Skeletal muscle tissue (tissue), 4 donors: ENCODE measurements around the gene MAPK14. TPM values are rescaled to one million over a fixed set of nuclear protein-coding genes. Genes with fewer than 3 reads are reported as not detected.
"Not testable (repeated sequence)": the region's sequence is repeated elsewhere in the genome, so short reads cannot be mapped to it uniquely, and the experiment has no call there.

Source experiments
- H3K27ac ChIP-seq: one replicate; pipeline ENCODE4 v1.7.0; 2013; ENCODE audit warnings: mild to moderate bottlenecking, low read depth, low read length, inconsistent platforms
- H3K27me3 ChIP-seq, 3 donors: one replicate each; pipeline ENCODE4 v1.7.0; 2013; ENCODE audit warnings: low read length in 3 of 3; ENCODE audit not compliant: control insufficient read depth in 3 of 3, insufficient read depth in 3 of 3
- H3K36me3 ChIP-seq, 3 donors: one replicate each; pipeline ENCODE4 v1.7.0; 2013; ENCODE audit warnings: low read length in 3 of 3; ENCODE audit not compliant: control insufficient read depth in 3 of 3, insufficient read depth in 3 of 3
- H3K4me1 ChIP-seq, 3 donors: one replicate each; pipeline ENCODE4 v1.7.0; 2013; ENCODE audit warnings: low read length in 3 of 3, mild to moderate bottlenecking in 3 of 3; ENCODE audit not compliant: control insufficient read depth in 3 of 3, insufficient read depth in 3 of 3
- H3K4me3 ChIP-seq, 3 donors: one replicate each; pipeline ENCODE4 v1.7.0; 2013; ENCODE audit warnings: low read length in 3 of 3
- H3K9ac ChIP-seq, 3 donors: one replicate each; pipeline ENCODE4 v1.7.0; 2013; ENCODE audit warnings: low read length in 3 of 3, mild to moderate bottlenecking in 3 of 3, moderate library complexity in 2 of 3, low read depth in 1 of 3
- H3K9me3 ChIP-seq, 3 donors: one replicate each; pipeline ENCODE4 v1.7.0; 2013; ENCODE audit warnings: low read length in 3 of 3; ENCODE audit not compliant: control insufficient read depth in 3 of 3
- total RNA-seq: library from RNA; depleted of rRNA; stranded (reverse); fragments of >200 nt; gene quantifications from one replicate; pipeline ENCODE4 v1.2.3, GENCODE V29; 2014
- donor health status: Osteomylitis.

The MAPK14 gene
- total RNA-seq, 1 donor from 2014 or later, result 38.1 TPM

DNA sequence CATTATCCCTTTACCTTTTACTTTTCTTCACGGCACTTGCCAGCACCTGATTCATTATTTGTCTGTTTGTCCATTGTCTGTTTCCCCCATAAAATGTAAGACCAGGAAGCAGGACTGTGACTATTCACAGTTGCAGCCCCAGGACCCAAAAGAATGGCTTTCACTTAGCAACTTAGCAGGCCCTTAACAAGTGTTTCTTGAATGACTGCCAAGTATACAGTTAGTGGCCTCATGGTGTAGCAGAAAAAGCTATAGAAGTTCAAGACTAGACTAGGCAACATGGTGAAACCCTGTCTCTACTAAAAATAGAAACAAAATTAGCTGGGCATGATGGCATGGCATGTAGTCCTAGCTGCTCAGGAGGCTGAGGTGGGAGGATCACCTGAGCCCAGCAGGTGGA is 7.5 kb upstream of the MAPK14 start:
- Histone ChIP-seq H3K4me1 (no peaks in the 10 kb centered on the region), H3K27ac (no peak overlapping the region), H3K27me3 (peaks cover 5 to 16% (median 10%) of the 10 kb centered on the region in 3 donors)

DNA sequence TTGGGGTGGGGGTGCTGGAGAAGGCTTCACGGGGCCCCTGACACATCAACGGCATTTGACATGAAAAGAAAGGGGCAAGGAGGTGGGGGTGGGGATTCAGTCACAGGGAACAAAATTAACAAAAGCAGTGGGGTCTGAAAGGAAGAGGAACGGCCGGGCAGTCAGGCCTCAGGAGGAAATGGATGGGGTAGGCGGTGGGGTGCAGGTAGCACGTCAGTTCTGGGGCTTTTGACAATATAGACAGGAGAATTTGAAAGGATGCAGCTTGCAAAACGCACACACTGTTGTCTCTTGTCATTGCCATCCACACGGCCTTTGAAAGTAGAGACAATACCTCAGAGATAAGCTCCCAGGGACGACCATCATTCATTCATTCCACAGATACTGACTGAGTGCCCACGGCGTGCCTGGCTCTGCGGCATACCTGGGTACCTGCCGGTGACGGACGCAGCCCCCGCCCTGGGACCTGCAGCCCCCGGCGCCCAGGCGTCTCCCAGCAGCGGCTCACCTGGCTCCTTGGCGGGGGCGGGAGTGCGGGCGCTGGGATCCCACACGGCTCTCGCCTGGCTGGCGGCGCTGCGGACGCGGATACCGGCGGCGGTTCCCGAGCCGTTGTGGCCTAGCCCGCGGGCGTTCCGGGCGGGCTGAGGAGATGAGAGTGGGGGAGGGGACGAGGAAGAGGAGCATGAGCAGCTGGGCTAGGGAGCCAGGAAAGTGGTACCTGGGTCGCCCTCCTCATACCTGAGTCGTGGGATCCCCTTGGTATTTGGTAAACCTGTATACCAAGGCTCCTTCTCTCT is 3.4 kb upstream of the MAPK14 start, which contains the start of gene SLC26A8:
TSS of gene SLC26A8 (minus strand) at position 646 of the 800 bp plus-strand sequence. CDS start 4,934 bp downstream, outside the sequence.
- no peak within 1 kb of the TSS for H3K9ac ChIP-seq

More for the DNA sequence above, 7.5 kb upstream of the MAPK14 start:
- Histone ChIP-seq H3K36me3 (no peaks in the 10 kb centered on the region), H3K4me3 (no peak overlapping the region), H3K9ac (no peak overlapping the region), H3K9me3 (no peaks in the 10 kb centered on the region)

DNA sequence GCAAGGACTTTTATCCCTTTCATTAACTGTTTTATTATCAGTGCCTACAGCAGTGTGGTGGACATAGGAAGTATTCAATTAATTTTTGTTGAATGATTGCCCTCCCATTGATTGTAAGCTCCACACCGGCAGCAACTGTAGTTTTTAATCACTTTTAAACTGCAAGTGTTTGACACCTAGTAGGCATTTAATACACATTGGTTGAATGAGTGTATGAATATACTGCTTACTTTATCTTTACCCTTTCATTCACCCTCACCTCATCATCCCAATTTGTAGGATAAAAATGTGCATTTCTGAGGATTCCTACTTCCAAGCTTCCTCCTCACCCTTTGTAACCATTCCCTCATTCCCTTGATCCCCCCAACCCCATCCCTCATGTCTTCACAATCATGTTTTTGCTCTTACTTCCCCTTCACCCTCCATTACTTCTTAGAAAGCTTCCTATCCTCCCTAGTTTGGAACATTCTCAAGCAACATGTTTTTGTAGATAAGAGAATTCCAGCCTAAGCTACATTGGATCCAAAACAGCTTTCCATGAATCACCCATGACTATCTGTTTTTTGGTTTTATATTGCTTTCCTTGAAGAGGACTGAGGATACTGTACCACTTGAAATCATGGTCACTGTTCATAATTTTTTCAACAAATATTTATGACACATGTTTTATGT is 2.2 kb upstream of the MAPK14 start:
- Histone ChIP-seq H3K27me3 (peaks cover 5 to 16% (median 10%) of the 10 kb centered on the region in 3 donors), H3K36me3 (peaks cover 0 to 7% (median 0%) of the 10 kb centered on the region in 3 donors), H3K9ac (no peak overlapping the region), H3K4me3 (no peak overlapping the region), H3K9me3 (no peaks in the 10 kb centered on the region), H3K4me1 (peaks cover 0 to 7% (median 4%) of the 10 kb centered on the region in 3 donors), H3K27ac (no peak overlapping the region)

More for the DNA sequence above, 3.4 kb upstream of the MAPK14 start, which contains the start of gene SLC26A8:
- Histone ChIP-seq H3K27me3 (peaks cover 5 to 16% (median 10%) of the 10 kb centered on the region in 3 donors), H3K9me3 (no peaks in the 10 kb centered on the region), H3K36me3 (peaks cover 0 to 7% (median 0%) of the 10 kb centered on the region in 3 donors), H3K27ac (no peak within 1 kb of the TSS), H3K4me3 (no peak within 1 kb of the TSS), H3K4me1 (peaks cover 0 to 5% (median 0%) of the 10 kb centered on the region in 3 donors)

DNA sequence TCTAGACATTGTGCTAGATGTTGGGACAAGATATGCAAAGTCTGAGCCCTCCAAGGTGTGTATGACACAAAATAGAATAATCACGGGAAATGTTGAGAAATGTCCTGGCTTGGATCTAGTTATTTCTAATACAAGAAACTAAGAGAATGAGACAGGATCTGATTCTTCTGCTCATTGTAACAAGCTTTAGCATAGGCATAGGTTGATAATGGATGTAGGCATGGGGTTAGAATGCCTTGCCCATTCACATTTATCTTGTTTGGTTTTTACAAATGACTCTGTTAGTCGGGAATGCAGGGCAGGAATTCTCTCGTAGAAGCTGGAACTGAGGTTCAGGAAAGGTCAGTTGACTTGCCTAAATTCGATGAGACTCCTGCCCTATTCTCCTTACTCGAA is 1.7 kb upstream of the MAPK14 start:
- H3K36me3 ChIP-seq, result peaks cover 0 to 7% (median 0%) of the 10 kb centered on the region in 3 donors
- H3K27ac ChIP-seq, result no peak overlapping the region
- no peaks in the 10 kb centered on the region for H3K9me3 ChIP-seq
- no peak overlapping the region for H3K9ac ChIP-seq
- H3K4me3 ChIP-seq, result no peak overlapping the region
- peaks cover 0 to 7% (median 4%) of the 10 kb centered on the region in 3 donors for H3K4me1 ChIP-seq
- H3K27me3 ChIP-seq, result peaks cover 5 to 16% (median 10%) of the 10 kb centered on the region in 3 donors

DNA sequence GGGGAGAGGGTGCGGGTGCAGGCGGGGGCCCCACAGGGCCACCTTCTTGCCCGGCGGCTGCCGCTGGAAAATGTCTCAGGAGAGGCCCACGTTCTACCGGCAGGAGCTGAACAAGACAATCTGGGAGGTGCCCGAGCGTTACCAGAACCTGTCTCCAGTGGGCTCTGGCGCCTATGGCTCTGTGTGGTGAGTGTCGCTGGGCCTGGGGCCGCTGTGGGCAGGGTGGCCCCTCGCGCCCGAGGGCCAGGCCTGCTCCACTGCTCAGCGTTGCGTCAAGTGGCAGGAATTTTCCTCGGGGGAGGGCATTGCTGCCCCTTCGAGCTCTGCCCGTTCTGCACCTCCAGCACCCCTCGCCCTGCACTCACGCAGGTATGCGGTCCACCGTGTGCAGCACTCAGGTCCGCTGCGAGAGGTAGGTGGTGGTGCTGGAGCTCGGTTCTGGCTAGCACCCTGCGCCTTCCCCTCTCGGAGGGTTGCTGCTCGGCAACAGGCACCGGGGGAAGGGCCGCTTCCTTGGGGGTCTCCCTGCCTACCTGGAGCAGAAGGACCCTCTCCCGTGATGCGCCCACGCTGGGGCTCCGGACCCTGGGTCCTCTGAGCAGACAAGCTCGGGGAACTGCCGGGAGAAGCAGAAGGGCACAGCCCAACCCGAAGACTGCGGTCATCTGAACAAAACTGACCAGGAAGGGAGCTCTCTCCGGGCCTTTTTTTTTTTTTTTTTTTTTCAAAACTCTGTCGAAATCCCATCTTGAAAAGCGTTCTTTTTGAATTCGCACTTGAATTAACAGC is 674 bp downstream of the MAPK14 start:
- Histone ChIP-seq H3K27ac (peak overlapping the region; percentile 83), H3K36me3 (peaks cover 0 to 7% (median 0%) of the 10 kb centered on the region in 3 donors), H3K4me1 (peaks cover 3 to 15% (median 4%) of the 10 kb centered on the region in 3 donors), H3K27me3 (peaks cover 5 to 16% (median 10%) of the 10 kb centered on the region in 3 donors), H3K9ac (peak overlapping the region; percentile 91 to 99 (median 93)), H3K9me3 (no peaks in the 10 kb centered on the region), H3K4me3 (peak overlapping the region; percentile 87 to 100 (median 99))

DNA sequence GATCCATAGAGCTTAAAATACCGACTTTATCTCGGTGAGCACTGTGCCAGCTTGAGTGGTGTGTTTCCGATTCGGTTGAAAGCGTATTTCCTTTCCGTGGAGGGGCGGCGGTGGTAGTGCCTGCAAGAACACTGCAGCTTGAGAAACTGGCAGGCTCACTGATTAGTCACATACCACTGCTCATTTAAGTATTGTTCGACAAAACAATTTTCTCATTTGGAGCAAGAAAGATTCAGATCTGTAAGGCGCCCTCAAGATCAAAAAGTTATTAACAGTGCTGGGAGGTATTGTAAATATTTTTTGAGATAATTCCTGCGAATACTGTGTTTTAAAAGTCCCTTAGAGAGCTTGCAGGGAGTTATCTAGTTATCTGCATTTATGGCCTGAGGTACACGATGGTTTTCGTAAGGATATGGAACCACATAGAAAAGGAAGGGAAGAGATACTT is 1.3 kb downstream of the MAPK14 start:
- peak overlapping the region; percentile 87 to 100 (median 99) for H3K4me3 ChIP-seq
- no peaks in the 10 kb centered on the region for H3K9me3 ChIP-seq
- H3K27ac ChIP-seq, result peak overlapping the region; percentile 83
- peaks cover 4 to 20% (median 5%) of the 10 kb centered on the region in 3 donors for H3K4me1 ChIP-seq
- peak overlapping the region; percentile 91 to 99 (median 93) for H3K9ac ChIP-seq
- H3K27me3 ChIP-seq, result peaks cover 5 to 11% (median 7%) of the 10 kb centered on the region in 3 donors
- peaks cover 0 to 7% (median 0%) of the 10 kb centered on the region in 3 donors for H3K36me3 ChIP-seq

DNA sequence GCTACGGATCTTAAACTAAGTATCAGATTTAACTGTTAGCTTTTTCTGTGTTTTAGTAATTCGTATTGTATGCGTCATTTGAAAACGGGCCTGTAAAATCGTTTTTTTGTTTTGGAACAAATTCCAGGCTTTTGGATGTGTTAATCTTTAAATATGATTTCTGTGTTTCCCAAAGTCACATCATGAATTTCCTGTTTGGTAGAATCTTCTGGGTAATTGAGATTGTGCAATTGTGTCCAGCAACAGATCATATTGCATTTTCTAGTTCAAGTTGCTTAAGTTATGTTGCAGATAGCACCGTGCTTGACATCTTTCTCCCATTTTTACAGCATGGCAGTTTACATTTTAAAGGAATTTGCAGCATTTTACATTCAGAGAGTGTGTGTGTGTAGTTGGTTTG is 1.9 kb downstream of the MAPK14 start:
- H3K4me3 ChIP-seq, result peak overlapping the region; percentile 87 to 100 (median 99)
- peaks cover 6 to 20% (median 10%) of the 10 kb centered on the region in 3 donors for H3K4me1 ChIP-seq
- H3K9me3 ChIP-seq, result no peaks in the 10 kb centered on the region
- peak overlapping the region; percentile 91 to 99 (median 93) for H3K9ac ChIP-seq
- peak overlapping the region; percentile 83 for H3K27ac ChIP-seq
- peaks cover 1 to 6% (median 5%) of the 10 kb centered on the region in 3 donors for H3K27me3 ChIP-seq
- H3K36me3 ChIP-seq, result peaks cover 0 to 7% (median 0%) of the 10 kb centered on the region in 3 donors

DNA sequence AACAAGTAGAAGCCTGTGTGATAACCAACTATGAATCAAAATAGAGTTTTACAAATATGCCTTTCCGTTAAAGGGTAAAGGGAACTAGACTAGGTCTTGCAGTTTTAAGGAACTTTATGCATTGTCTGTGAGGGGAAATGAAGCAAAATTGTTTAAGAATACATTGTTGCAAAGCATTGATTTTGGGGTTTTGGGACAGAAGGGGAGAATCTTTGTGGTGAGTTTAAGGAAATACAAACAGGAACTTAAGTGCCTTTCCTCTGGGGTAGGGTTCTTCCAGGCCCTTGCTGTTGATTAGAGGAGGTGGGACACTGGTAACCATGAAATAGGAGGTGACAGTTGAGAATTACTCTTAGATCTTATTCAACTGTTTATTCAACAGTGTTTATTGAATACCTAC is 4.7 kb downstream of the MAPK14 start:
- peaks cover 10 to 20% (median 12%) of the 10 kb centered on the region in 3 donors for H3K4me1 ChIP-seq
- peak overlapping the region in 1 of 3 donors; percentile 32 for H3K4me3 ChIP-seq
- peaks cover 0 to 7% (median 0%) of the 10 kb centered on the region in 3 donors for H3K36me3 ChIP-seq
- H3K27me3 ChIP-seq, result no peaks in the 10 kb centered on the region
- H3K9ac ChIP-seq, result no peak overlapping the region
- H3K27ac ChIP-seq, result no peak overlapping the region
- no peaks in the 10 kb centered on the region for H3K9me3 ChIP-seq

GRCh38 chr6:36033144-36033543 is 5.5 kb downstream of the MAPK14 start:
- not testable (repeated sequence) for H3K9me3 ChIP-seq, H3K4me3 ChIP-seq, H3K9ac ChIP-seq, H3K36me3 ChIP-seq, H3K27ac ChIP-seq, H3K27me3 ChIP-seq
- peaks cover 16 to 20% (median 19%) of the 10 kb centered on the region in 3 donors for H3K4me1 ChIP-seq
